ENCODE data around the gene VILL. TPM values are rescaled to one million over a fixed set of nuclear protein-coding genes. Genes with fewer than 3 reads are reported as not detected.

VILL gene
- total RNA-seq, 1 experiment from 2014 or later = 1.2 TPM

DNA sequence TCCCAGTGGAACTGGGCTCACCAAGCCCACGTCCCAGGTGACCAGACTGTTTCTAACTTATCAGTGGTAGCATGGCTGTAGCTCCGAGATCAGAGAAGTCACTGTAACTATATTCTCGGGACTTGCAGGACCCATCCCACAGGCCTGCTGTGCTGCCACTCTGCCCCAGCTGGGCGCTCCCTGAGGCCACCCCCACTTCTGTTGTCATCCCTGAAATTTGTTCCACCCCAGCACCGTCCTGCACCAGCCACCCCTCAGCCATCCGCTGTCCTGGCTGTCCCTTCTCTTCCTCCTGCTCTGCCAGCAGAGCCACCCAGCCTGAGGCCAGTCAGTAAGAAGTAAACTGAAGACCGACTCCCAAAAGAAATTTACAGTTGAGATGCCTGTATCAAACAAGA is 33.0 kb upstream of the VILL start:
- H4K20me1 ChIP-seq (ENCODE audit: insufficient read depth) = no peaks in the 10 kb centered on the region
- ATAC-seq (no peak), DNase-seq (ENCODE audit: low read depth, low spot score) (no peak)
- intact Hi-C loops (cut with micrococcal nuclease) = no loop called here
- BruUV-seq (replicated peaks) = no TSS peak
- ChIA-PET RAD21 (ENCODE audit: low non-redundant PET in 1 of 2, low total read pairs in 2 of 2, uncharacterized antibody in 2 of 2, unreplicated experiment in 2 of 2) (no interaction called here), CTCF (no interaction called here), POLR2A (no interaction called here)
- H3K27ac ChIP-seq (ENCODE audit: low read depth, low read length) = no peak overlapping the region
- H2AFZ ChIP-seq (ENCODE audit: low read depth, low read length, poor library complexity, severe bottlenecking) = no peak overlapping the region
- H3K79me2 ChIP-seq (ENCODE audit: insufficient read depth, low read length) = no peaks in the 10 kb centered on the region
- H3K9me2 ChIP-seq (ENCODE audit: insufficient read depth) = no peaks in the 10 kb centered on the region
- no peak overlapping the region for H3K4me2 ChIP-seq (ENCODE audit: low read length)
- H3K27me3 ChIP-seq (ENCODE audit: insufficient read depth, low read length) = no peaks in the 10 kb centered on the region
- no peaks in the 10 kb centered on the region for H3K4me1 ChIP-seq (ENCODE audit: control insufficient read depth in 1 of 2, insufficient read depth in 2 of 2, low read length in 2 of 2)
- H3K4me3 ChIP-seq (replicated peaks in 1 of 2; ENCODE audit: low read depth in 1 of 2, low read length in 2 of 2) = no peak overlapping the region
- no peak overlapping the region for H3K9ac ChIP-seq (ENCODE audit: low read length)
- peaks cover 0 to 1% of the 10 kb centered on the region in 2 experiments; a peak in 1 of 4 replicates for H3K9me3 ChIP-seq (ENCODE audit: control insufficient read depth in 1 of 2, insufficient read depth in 1 of 2, low read depth in 1 of 2, low read length in 2 of 2)
- TF ChIP-seq, protein P1, sequence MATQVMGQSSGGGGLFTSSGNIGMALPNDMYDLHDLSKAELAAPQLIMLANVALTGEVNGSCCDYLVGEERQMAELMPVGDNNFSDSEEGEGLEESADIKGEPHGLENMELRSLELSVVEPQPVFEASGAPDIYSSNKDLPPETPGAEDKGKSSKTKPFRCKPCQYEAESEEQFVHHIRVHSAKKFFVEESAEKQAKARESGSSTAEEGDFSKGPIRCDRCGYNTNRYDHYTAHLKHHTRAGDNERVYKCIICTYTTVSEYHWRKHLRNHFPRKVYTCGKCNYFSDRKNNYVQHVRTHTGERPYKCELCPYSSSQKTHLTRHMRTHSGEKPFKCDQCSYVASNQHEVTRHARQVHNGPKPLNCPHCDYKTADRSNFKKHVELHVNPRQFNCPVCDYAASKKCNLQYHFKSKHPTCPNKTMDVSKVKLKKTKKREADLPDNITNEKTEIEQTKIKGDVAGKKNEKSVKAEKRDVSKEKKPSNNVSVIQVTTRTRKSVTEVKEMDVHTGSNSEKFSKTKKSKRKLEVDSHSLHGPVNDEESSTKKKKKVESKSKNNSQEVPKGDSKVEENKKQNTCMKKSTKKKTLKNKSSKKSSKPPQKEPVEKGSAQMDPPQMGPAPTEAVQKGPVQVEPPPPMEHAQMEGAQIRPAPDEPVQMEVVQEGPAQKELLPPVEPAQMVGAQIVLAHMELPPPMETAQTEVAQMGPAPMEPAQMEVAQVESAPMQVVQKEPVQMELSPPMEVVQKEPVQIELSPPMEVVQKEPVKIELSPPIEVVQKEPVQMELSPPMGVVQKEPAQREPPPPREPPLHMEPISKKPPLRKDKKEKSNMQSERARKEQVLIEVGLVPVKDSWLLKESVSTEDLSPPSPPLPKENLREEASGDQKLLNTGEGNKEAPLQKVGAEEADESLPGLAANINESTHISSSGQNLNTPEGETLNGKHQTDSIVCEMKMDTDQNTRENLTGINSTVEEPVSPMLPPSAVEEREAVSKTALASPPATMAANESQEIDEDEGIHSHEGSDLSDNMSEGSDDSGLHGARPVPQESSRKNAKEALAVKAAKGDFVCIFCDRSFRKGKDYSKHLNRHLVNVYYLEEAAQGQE (IDR thresholded peaks at IDR 0.05; ENCODE audit: low read depth) = no peak
- TF ChIP-seq TCF7L2 (IDR thresholded peaks at IDR 0.05; ENCODE audit: borderline replicate concordance, extremely low read depth, insufficient read depth, insufficient read length) = no peak
- TF ChIP-seq JUND (IDR thresholded peaks at IDR 0.05) = no peak
- TF ChIP-seq RAD21 (IDR thresholded peaks at IDR 0.05; ENCODE audit: low read depth) = no peak
- TF ChIP-seq, protein P2, sequence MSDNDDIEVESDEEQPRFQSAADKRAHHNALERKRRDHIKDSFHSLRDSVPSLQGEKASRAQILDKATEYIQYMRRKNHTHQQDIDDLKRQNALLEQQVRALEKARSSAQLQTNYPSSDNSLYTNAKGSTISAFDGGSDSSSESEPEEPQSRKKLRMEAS (IDR thresholded peaks at IDR 0.05) = no peak
- TF ChIP-seq SIN3A (IDR thresholded peaks at IDR 0.05; ENCODE audit: low read depth) = no peak
- no peak for TF ChIP-seq YY1 (IDR thresholded peaks at IDR 0.05; ENCODE audit: extremely low read depth, insufficient replicate concordance, low read depth, low read length)
- no peak for TF ChIP-seq EGR1 (IDR thresholded peaks at IDR 0.05; ENCODE audit: low read depth)
- no peak for TF ChIP-seq CBX3 (IDR thresholded peaks at IDR 0.05; ENCODE audit: low read depth)
- no peak for TF ChIP-seq ZFX (IDR thresholded peaks at IDR 0.05)
- TF ChIP-seq, protein P3, sequence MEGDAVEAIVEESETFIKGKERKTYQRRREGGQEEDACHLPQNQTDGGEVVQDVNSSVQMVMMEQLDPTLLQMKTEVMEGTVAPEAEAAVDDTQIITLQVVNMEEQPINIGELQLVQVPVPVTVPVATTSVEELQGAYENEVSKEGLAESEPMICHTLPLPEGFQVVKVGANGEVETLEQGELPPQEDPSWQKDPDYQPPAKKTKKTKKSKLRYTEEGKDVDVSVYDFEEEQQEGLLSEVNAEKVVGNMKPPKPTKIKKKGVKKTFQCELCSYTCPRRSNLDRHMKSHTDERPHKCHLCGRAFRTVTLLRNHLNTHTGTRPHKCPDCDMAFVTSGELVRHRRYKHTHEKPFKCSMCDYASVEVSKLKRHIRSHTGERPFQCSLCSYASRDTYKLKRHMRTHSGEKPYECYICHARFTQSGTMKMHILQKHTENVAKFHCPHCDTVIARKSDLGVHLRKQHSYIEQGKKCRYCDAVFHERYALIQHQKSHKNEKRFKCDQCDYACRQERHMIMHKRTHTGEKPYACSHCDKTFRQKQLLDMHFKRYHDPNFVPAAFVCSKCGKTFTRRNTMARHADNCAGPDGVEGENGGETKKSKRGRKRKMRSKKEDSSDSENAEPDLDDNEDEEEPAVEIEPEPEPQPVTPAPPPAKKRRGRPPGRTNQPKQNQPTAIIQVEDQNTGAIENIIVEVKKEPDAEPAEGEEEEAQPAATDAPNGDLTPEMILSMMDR (IDR thresholded peaks at IDR 0.05 in 2 of 3, conservative IDR thresholded peaks at IDR 0.05 in 1 of 3; ENCODE audit: borderline replicate concordance in 1 of 3, insufficient read depth in 1 of 3, low read depth in 2 of 3, low read length in 2 of 3) = no peak
- no peak for TF ChIP-seq ZNF274 (IDR thresholded peaks at IDR 0.05; ENCODE audit: low read depth, low read length)
- no peak for TF ChIP-seq EZH2 (IDR thresholded peaks at IDR 0.05)
- TF ChIP-seq CEBPB (IDR thresholded peaks at IDR 0.05; ENCODE audit: low read depth) = no peak
- no peak for TF ChIP-seq ELF1 (IDR thresholded peaks at IDR 0.05; ENCODE audit: borderline replicate concordance, low read depth)
- no peak for TF ChIP-seq SRF (IDR thresholded peaks at IDR 0.05; ENCODE audit: low read depth)
- TF ChIP-seq POLR2AphosphoS5 (IDR thresholded peaks at IDR 0.05; ENCODE audit: low read depth, low read length) = no peak
- no peak for TF ChIP-seq EZH2phosphoT487 (IDR thresholded peaks at IDR 0.05; ENCODE audit: borderline replicate concordance)
- TF ChIP-seq, protein P4, sequence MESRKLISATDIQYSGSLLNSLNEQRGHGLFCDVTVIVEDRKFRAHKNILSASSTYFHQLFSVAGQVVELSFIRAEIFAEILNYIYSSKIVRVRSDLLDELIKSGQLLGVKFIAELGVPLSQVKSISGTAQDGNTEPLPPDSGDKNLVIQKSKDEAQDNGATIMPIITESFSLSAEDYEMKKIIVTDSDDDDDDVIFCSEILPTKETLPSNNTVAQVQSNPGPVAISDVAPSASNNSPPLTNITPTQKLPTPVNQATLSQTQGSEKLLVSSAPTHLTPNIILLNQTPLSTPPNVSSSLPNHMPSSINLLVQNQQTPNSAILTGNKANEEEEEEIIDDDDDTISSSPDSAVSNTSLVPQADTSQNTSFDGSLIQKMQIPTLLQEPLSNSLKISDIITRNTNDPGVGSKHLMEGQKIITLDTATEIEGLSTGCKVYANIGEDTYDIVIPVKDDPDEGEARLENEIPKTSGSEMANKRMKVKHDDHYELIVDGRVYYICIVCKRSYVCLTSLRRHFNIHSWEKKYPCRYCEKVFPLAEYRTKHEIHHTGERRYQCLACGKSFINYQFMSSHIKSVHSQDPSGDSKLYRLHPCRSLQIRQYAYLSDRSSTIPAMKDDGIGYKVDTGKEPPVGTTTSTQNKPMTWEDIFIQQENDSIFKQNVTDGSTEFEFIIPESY (IDR thresholded peaks at IDR 0.05; ENCODE audit: extremely low read depth, insufficient replicate concordance, low read length) = no peak
- TF ChIP-seq POLR2A (IDR thresholded peaks at IDR 0.05; ENCODE audit: borderline replicate concordance, extremely low read depth, insufficient read depth, insufficient read length) = no peak
- H3K36me3 ChIP-seq (ENCODE audit: control insufficient read depth in 1 of 2, insufficient read depth in 2 of 2, low read length in 2 of 2) = no peaks in the 10 kb centered on the region
